HepG2 (cell line): ENCODE data around the gene B4GALT5. TPM values are rescaled to one million over a fixed set of nuclear protein-coding genes. Genes with fewer than 3 reads are reported as not detected.
A peak's percentile ranks its signal among the peaks of the same experiment; 100 is the strongest.

Experiments used
- BORCS8-MEF2B ChIP-seq: sonication (generic); formaldehyde crosslinking; IDR thresholded peaks from 2 replicates; pipeline ENCODE4 v1.8.0; 2022; ENCODE audit warnings: mild to moderate bottlenecking, missing genetic modification reagents
- BRCA1 ChIP-seq: sonication (generic); formaldehyde crosslinking; IDR thresholded peaks from 2 replicates; pipeline ENCODE4 v1.4.0; 2020; ENCODE audit warnings: missing genetic modification reagents
- HDAC2 ChIP-seq: sonication (generic); formaldehyde crosslinking; IDR thresholded peaks from 2 replicates; pipeline ENCODE4 v1.4.0; 2020; ENCODE audit warnings: missing genetic modification reagents
- HMG20B ChIP-seq: conservative IDR thresholded peaks from 2 replicates; pipeline ENCODE4 v1.6.1; 2016; ENCODE audit warnings: missing genetic modification reagents, missing compliant biosample characterization
- MED13 ChIP-seq: sonication (generic); formaldehyde crosslinking; IDR thresholded peaks from 2 replicates; pipeline ENCODE4 v1.5.0; 2020; ENCODE audit warnings: missing genetic modification reagents
- PHF21A ChIP-seq: sonication (generic); formaldehyde crosslinking; IDR thresholded peaks from 2 replicates; pipeline ENCODE4 v1.5.0; 2020; ENCODE audit warnings: mild to moderate bottlenecking, missing genetic modification reagents
- REPIN1 ChIP-seq: sonication (generic); formaldehyde crosslinking; IDR thresholded peaks from 2 replicates; pipeline ENCODE4 v1.8.0; 2022; ENCODE audit warnings: missing genetic modification reagents, low read depth, mild to moderate bottlenecking, borderline replicate concordance
- TEAD3 ChIP-seq: optimal IDR thresholded peaks from 2 replicates; pipeline ENCODE3; 2016; ENCODE audit warnings: borderline replicate concordance
- XRCC5 ChIP-seq: fragments of 200-400 bp; formaldehyde crosslinking; optimal IDR thresholded peaks from 2 replicates; pipeline ENCODE3; 2017; ENCODE audit warnings: mild to moderate bottlenecking, low read length
- ZMAT3 ChIP-seq: sonication (generic); formaldehyde crosslinking; conservative IDR thresholded peaks from 2 replicates; pipeline ENCODE4 v1.7.0; 2021; ENCODE audit warnings: missing genetic modification reagents
- ZNF205 ChIP-seq: IDR thresholded peaks from 2 replicates; pipeline ENCODE4 v1.6.1; 2018; ENCODE audit warnings: missing biosample characterization, missing genetic modification reagents
- ZNF460 ChIP-seq: sonication (generic); formaldehyde crosslinking; IDR thresholded peaks from 2 replicates; pipeline ENCODE4 v1.5.1; 2020; ENCODE audit warnings: missing genetic modification reagents, mild to moderate bottlenecking, borderline replicate concordance
- ZNF468 ChIP-seq: sonication (generic); formaldehyde crosslinking; IDR thresholded peaks from 2 replicates; pipeline ENCODE4 v1.8.0; 2022; ENCODE audit warnings: mild to moderate bottlenecking, moderate library complexity, missing genetic modification reagents
- ZNF878 ChIP-seq: sonication (generic); formaldehyde crosslinking; IDR thresholded peaks from 2 replicates; pipeline ENCODE4 v1.8.1; 2023; ENCODE audit warnings: mild to moderate bottlenecking, missing genetic modification reagents, moderate library complexity
- polyA plus RNA-seq, 8 experiments: library from polyadenylated mRNA; depleted of rRNA in 3 of 8; stranded (reverse) in 7 of 8; unstranded in 1 of 8; fragments of >200 nt; fragmentation: Illumina TruSeq in 4 of 8; extraction: Trizol in 4 of 8; gene quantifications; 2 replicates each; pipeline versions ENCODE4 v1.2.1 to v1.2.3, GENCODE V29; 2011 to 2016; ENCODE audit warnings: low read depth in 4 of 8, missing spikeins in 1 of 8, mixed read lengths in 1 of 8; ENCODE audit not compliant: insufficient read depth in 1 of 8
- total RNA-seq, 5 experiments: library from RNA; depleted of rRNA; stranded (reverse); fragments of >200 nt; fragmentation: Illumina TruSeq; extraction: Trizol; gene quantifications; 2 replicates each; pipeline ENCODE4 v1.2.3, GENCODE V29; 2016; ENCODE audit warnings: low read depth in 1 of 5
- TF ChIP-seq, protein P1 (sequence below): sonication (generic); formaldehyde crosslinking; IDR thresholded peaks from 2 replicates; pipeline ENCODE4 v1.9.0; 2021; ENCODE audit warnings: mild to moderate bottlenecking, missing genetic modification reagents
- TF ChIP-seq, protein P2 (sequence below): sonication (generic); formaldehyde crosslinking; IDR thresholded peaks from 2 replicates; pipeline ENCODE4 v1.5.0; 2020; ENCODE audit warnings: missing genetic modification reagents
- TF ChIP-seq, protein P3 (sequence below): sonication (generic); formaldehyde crosslinking; IDR thresholded peaks from 2 replicates; pipeline ENCODE4 v1.4.0; 2020; ENCODE audit warnings: missing genetic modification reagents; ENCODE audit errors: not compliant biosample characterization

The B4GALT5 gene
- total and polyA plus RNA-seq, 2 of the 13 experiments (the other 11 are each of a cell fraction or from before 2014, with no cell fraction given): 27.3 to 30.9 TPM

DNA sequence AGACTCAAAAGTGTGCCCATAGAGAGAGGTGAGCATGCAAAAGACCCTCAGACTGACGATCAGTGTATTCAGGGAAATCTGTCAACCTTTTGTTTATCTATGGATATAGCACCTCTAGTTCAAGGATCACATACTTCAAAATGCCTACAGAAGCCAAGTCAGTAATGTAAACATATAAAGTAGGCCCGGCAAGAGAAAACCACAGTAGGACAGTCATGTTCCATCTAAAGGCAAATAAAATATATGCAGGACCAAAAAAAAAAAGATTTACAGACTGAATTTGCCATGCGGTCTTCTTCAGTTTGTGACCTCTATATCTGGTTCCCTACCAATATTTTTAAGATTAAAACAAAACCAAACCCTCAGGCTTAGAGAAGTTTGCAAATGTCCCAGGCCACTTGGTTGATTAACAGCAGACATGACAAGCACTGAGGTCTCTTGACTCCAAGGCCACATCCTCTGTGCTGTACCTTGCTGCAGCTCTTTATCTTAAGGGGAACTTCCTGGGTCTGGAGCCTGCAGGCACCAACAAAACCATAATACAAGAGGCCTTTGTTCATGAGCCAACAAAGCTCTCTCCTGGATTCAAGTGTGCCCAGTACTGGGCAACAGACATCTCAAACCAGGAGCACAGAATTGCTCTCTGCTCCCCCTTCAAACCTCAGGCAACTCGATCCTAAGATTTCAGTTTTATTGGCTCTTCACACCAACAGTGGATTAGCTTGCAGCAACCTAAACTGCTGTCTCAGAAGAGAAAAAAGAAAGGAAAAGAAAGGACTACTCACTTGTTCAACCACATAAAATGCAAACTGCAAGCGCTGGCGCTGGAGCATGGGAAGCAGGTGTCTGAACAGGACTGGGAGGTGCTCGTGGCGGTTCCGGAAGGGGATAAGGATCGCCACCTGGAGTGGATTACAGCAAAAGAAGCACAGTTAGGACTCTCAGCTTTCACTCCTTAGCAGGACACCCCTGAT is 71.7 kb downstream of the B4GALT5 start (continued):
- no peak for TF ChIP-seq MED13 (CRISPR knock-in tag)
- TF ChIP-seq XRCC5: peak; percentile 66
- peak; percentile 34; the same call in 1 of the 2 replicates for TF ChIP-seq HDAC2
- no peak for TF ChIP-seq ZNF460 (CRISPR knock-in tag)
- 0 out of 2 replicates have a peak, but pooled peaks have one; percentile 18 for TF ChIP-seq ZNF878
- peak; percentile 30; the same call in 1 of the 2 replicates for TF ChIP-seq BORCS8-MEF2B (CRISPR knock-in tag)
- TF ChIP-seq, protein P1, sequence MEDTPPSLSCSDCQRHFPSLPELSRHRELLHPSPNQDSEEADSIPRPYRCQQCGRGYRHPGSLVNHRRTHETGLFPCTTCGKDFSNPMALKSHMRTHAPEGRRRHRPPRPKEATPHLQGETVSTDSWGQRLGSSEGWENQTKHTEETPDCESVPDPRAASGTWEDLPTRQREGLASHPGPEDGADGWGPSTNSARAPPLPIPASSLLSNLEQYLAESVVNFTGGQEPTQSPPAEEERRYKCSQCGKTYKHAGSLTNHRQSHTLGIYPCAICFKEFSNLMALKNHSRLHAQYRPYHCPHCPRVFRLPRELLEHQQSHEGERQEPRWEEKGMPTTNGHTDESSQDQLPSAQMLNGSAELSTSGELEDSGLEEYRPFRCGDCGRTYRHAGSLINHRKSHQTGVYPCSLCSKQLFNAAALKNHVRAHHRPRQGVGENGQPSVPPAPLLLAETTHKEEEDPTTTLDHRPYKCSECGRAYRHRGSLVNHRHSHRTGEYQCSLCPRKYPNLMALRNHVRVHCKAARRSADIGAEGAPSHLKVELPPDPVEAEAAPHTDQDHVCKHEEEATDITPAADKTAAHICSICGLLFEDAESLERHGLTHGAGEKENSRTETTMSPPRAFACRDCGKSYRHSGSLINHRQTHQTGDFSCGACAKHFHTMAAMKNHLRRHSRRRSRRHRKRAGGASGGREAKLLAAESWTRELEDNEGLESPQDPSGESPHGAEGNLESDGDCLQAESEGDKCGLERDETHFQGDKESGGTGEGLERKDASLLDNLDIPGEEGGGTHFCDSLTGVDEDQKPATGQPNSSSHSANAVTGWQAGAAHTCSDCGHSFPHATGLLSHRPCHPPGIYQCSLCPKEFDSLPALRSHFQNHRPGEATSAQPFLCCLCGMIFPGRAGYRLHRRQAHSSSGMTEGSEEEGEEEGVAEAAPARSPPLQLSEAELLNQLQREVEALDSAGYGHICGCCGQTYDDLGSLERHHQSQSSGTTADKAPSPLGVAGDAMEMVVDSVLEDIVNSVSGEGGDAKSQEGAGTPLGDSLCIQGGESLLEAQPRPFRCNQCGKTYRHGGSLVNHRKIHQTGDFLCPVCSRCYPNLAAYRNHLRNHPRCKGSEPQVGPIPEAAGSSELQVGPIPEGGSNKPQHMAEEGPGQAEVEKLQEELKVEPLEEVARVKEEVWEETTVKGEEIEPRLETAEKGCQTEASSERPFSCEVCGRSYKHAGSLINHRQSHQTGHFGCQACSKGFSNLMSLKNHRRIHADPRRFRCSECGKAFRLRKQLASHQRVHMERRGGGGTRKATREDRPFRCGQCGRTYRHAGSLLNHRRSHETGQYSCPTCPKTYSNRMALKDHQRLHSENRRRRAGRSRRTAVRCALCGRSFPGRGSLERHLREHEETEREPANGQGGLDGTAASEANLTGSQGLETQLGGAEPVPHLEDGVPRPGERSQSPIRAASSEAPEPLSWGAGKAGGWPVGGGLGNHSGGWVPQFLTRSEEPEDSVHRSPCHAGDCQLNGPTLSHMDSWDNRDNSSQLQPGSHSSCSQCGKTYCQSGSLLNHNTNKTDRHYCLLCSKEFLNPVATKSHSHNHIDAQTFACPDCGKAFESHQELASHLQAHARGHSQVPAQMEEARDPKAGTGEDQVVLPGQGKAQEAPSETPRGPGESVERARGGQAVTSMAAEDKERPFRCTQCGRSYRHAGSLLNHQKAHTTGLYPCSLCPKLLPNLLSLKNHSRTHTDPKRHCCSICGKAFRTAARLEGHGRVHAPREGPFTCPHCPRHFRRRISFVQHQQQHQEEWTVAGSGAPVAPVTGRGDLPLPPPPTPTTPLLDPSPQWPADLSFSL (CRISPR knock-in tag): 0 out of 2 replicates have a peak, but pooled peaks have one; percentile 32
- peak; percentile 64 for TF ChIP-seq PHF21A (CRISPR knock-in tag)
- 0 out of 2 replicates have a peak, but pooled peaks have one; percentile 64 for TF ChIP-seq ZNF468 (CRISPR knock-in tag)
- TF ChIP-seq, protein P2, sequence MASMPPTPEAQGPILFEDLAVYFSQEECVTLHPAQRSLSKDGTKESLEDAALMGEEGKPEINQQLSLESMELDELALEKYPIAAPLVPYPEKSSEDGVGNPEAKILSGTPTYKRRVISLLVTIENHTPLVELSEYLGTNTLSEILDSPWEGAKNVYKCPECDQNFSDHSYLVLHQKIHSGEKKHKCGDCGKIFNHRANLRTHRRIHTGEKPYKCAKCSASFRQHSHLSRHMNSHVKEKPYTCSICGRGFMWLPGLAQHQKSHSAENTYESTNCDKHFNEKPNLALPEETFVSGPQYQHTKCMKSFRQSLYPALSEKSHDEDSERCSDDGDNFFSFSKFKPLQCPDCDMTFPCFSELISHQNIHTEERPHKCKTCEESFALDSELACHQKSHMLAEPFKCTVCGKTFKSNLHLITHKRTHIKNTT (CRISPR knock-in tag): no peak
- TF ChIP-seq REPIN1 (CRISPR knock-in tag): 0 out of 2 replicates have a peak, but pooled peaks have one; percentile 40
- TF ChIP-seq ZMAT3 (CRISPR knock-in tag): 0 out of 2 replicates have a peak, but pooled peaks have one; percentile 49
- TF ChIP-seq TEAD3: peak; percentile 69
- TF ChIP-seq, protein P3, sequence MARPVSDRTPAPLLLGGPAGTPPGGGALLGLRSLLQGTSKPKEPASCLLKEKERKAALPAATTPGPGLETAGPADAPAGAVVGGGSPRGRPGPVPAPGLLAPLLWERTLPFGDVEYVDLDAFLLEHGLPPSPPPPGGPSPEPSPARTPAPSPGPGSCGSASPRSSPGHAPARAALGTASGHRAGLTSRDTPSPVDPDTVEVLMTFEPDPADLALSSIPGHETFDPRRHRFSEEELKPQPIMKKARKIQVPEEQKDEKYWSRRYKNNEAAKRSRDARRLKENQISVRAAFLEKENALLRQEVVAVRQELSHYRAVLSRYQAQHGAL (CRISPR knock-in tag): peak; percentile 46
- TF ChIP-seq ZNF205 (CRISPR knock-in tag): 0 out of 2 replicates have a peak, but pooled peaks have one; percentile 11
- TF ChIP-seq HMG20B (CRISPR knock-in tag): peak; percentile 61; the same call in 1 of the 2 replicates
- 0 out of 2 replicates have a peak, but pooled peaks have one; percentile 23 for TF ChIP-seq BRCA1 (CRISPR knock-in tag)
